ENCODE results near the gene DDX24. TPM values are rescaled to one million over a fixed set of nuclear protein-coding genes. Genes with fewer than 3 reads are reported as not detected.

DDX24 gene
- total and polyA plus RNA-seq, 9 of the 15 experiments (the other 6 are each of a cell fraction or from before 2014, with no cell fraction given): 82.4 to 175 (median 122) TPM

- TF ChIP-seq, protein P1, sequence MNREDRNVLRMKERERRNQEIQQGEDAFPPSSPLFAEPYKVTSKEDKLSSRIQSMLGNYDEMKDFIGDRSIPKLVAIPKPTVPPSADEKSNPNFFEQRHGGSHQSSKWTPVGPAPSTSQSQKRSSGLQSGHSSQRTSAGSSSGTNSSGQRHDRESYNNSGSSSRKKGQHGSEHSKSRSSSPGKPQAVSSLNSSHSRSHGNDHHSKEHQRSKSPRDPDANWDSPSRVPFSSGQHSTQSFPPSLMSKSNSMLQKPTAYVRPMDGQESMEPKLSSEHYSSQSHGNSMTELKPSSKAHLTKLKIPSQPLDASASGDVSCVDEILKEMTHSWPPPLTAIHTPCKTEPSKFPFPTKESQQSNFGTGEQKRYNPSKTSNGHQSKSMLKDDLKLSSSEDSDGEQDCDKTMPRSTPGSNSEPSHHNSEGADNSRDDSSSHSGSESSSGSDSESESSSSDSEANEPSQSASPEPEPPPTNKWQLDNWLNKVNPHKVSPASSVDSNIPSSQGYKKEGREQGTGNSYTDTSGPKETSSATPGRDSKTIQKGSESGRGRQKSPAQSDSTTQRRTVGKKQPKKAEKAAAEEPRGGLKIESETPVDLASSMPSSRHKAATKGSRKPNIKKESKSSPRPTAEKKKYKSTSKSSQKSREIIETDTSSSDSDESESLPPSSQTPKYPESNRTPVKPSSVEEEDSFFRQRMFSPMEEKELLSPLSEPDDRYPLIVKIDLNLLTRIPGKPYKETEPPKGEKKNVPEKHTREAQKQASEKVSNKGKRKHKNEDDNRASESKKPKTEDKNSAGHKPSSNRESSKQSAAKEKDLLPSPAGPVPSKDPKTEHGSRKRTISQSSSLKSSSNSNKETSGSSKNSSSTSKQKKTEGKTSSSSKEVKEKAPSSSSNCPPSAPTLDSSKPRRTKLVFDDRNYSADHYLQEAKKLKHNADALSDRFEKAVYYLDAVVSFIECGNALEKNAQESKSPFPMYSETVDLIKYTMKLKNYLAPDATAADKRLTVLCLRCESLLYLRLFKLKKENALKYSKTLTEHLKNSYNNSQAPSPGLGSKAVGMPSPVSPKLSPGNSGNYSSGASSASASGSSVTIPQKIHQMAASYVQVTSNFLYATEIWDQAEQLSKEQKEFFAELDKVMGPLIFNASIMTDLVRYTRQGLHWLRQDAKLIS (CRISPR knock-in tag; IDR thresholded peaks at IDR 0.05): no peak
- TF ChIP-seq MXI1 (IDR thresholded peaks at IDR 0.05; ENCODE audit: low read depth, low read length) (no peak), MAZ (CRISPR knock-in tag; conservative IDR thresholded peaks at IDR 0.05 in 1 of 2, IDR thresholded peaks at IDR 0.05 in 1 of 2) (peak in 1 of 2 experiments; percentile 75; a peak in 2 of 4 replicates), CAMTA2 (CRISPR knock-in tag; conservative IDR thresholded peaks at IDR 0.05) (no peak), CBFA2T3 (IDR thresholded peaks at IDR 0.05) (no peak), ZBED1 (IDR thresholded peaks at IDR 0.05) (no peak), CHD4 (IDR thresholded peaks at IDR 0.05; ENCODE audit: insufficient read depth, insufficient replicate concordance, low read depth, low read length, poor library complexity, severe bottlenecking) (no peak), NFYB (IDR thresholded peaks at IDR 0.05; ENCODE audit: extremely low read depth, insufficient read length) (peak; percentile 88), IRF2 (CRISPR knock-in tag; IDR thresholded peaks at IDR 0.05) (no peak), ZNF583 (CRISPR knock-in tag; IDR thresholded peaks at IDR 0.05) (no peak)
- TF ChIP-seq, protein P2, sequence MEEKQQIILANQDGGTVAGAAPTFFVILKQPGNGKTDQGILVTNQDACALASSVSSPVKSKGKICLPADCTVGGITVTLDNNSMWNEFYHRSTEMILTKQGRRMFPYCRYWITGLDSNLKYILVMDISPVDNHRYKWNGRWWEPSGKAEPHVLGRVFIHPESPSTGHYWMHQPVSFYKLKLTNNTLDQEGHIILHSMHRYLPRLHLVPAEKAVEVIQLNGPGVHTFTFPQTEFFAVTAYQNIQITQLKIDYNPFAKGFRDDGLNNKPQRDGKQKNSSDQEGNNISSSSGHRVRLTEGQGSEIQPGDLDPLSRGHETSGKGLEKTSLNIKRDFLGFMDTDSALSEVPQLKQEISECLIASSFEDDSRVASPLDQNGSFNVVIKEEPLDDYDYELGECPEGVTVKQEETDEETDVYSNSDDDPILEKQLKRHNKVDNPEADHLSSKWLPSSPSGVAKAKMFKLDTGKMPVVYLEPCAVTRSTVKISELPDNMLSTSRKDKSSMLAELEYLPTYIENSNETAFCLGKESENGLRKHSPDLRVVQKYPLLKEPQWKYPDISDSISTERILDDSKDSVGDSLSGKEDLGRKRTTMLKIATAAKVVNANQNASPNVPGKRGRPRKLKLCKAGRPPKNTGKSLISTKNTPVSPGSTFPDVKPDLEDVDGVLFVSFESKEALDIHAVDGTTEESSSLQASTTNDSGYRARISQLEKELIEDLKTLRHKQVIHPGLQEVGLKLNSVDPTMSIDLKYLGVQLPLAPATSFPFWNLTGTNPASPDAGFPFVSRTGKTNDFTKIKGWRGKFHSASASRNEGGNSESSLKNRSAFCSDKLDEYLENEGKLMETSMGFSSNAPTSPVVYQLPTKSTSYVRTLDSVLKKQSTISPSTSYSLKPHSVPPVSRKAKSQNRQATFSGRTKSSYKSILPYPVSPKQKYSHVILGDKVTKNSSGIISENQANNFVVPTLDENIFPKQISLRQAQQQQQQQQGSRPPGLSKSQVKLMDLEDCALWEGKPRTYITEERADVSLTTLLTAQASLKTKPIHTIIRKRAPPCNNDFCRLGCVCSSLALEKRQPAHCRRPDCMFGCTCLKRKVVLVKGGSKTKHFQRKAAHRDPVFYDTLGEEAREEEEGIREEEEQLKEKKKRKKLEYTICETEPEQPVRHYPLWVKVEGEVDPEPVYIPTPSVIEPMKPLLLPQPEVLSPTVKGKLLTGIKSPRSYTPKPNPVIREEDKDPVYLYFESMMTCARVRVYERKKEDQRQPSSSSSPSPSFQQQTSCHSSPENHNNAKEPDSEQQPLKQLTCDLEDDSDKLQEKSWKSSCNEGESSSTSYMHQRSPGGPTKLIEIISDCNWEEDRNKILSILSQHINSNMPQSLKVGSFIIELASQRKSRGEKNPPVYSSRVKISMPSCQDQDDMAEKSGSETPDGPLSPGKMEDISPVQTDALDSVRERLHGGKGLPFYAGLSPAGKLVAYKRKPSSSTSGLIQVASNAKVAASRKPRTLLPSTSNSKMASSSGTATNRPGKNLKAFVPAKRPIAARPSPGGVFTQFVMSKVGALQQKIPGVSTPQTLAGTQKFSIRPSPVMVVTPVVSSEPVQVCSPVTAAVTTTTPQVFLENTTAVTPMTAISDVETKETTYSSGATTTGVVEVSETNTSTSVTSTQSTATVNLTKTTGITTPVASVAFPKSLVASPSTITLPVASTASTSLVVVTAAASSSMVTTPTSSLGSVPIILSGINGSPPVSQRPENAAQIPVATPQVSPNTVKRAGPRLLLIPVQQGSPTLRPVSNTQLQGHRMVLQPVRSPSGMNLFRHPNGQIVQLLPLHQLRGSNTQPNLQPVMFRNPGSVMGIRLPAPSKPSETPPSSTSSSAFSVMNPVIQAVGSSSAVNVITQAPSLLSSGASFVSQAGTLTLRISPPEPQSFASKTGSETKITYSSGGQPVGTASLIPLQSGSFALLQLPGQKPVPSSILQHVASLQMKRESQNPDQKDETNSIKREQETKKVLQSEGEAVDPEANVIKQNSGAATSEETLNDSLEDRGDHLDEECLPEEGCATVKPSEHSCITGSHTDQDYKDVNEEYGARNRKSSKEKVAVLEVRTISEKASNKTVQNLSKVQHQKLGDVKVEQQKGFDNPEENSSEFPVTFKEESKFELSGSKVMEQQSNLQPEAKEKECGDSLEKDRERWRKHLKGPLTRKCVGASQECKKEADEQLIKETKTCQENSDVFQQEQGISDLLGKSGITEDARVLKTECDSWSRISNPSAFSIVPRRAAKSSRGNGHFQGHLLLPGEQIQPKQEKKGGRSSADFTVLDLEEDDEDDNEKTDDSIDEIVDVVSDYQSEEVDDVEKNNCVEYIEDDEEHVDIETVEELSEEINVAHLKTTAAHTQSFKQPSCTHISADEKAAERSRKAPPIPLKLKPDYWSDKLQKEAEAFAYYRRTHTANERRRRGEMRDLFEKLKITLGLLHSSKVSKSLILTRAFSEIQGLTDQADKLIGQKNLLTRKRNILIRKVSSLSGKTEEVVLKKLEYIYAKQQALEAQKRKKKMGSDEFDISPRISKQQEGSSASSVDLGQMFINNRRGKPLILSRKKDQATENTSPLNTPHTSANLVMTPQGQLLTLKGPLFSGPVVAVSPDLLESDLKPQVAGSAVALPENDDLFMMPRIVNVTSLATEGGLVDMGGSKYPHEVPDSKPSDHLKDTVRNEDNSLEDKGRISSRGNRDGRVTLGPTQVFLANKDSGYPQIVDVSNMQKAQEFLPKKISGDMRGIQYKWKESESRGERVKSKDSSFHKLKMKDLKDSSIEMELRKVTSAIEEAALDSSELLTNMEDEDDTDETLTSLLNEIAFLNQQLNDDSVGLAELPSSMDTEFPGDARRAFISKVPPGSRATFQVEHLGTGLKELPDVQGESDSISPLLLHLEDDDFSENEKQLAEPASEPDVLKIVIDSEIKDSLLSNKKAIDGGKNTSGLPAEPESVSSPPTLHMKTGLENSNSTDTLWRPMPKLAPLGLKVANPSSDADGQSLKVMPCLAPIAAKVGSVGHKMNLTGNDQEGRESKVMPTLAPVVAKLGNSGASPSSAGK (IDR thresholded peaks at IDR 0.05): 0 out of 2 replicates have a peak, but pooled peaks have one; percentile 11
- TF ChIP-seq, protein P3, sequence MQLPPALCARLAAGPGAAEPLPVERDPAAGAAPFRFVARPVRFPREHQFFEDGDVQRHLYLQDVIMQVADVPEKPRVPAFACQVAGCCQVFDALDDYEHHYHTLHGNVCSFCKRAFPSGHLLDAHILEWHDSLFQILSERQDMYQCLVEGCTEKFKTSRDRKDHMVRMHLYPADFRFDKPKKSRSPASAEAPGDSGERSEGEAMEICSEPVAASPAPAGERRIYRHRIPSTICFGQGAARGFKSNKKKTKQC (CRISPR knock-in tag; IDR thresholded peaks at IDR 0.05): no peak
Observed at GRCh38 chr14:94026173-94026888, 54.7 kb downstream of the DDX24 start, which contains the start of gene OTUB2 (continued).
